K562 (cell line): Measurements from ENCODE around the gene FAM107B. TPM values are rescaled to one million over a fixed set of nuclear protein-coding genes. Genes with fewer than 3 reads are reported as not detected.
A peak's percentile ranks its signal among the peaks of the same experiment; 100 is the strongest.

Experiments used
- ATAC-seq: fragments of 200-7000 bp; cut with Tn5 transposase; 3 replicates; pipeline ENCODE4 v1.9.1; 2020; ENCODE audit warnings: moderate library complexity
- BruUV-seq: library from RNA; stranded (reverse); fragments of 400-500 nt; replicated peaks from 2 replicates; lab custom pipeline; 2021; lab: Mats Ljungman, UMichigan
- CTCF ChIA-PET: fragments of 300-600 bp; formaldehyde crosslinking; extraction: SDS; loops from one replicate; lab custom pipeline; 2021; ENCODE audit warnings: low intra/inter-chr PET ratio; lab: Yijun Ruan, JAX
- POLR2A ChIA-PET: fragments of 300-600, 350-650 bp; sonication (Branson Sonifier 250); formaldehyde crosslinking; extraction: SDS; loops from one replicate; lab custom pipeline; 2021; ENCODE audit warnings: antibody characterized with exemption, inconsistent platforms; lab: Yijun Ruan, JAX
- DNase-seq, 4 experiments: peaks; one replicate each; pipeline versions ENCODE4 v3.0.0 to v3.0.0-alpha.2; 2011 to 2018; ENCODE audit warnings: low spot score in 3 of 4, mixed read lengths in 3 of 4; ENCODE audit errors: extremely low read depth in 1 of 4
- FAIRE-seq: peaks from 2 replicates; lab custom pipeline; 2011; peaks lifted over from hg19 to GRCh38; lab: Jason Lieb, UNC
- H2AFZ ChIP-seq: 2 replicates; pipeline ENCODE4 v1.6.0; 2011; ENCODE audit warnings: low read depth, low read length, control low read depth, inconsistent platforms
- H3K27ac ChIP-seq: fragments of 200-600 bp; 3 replicates; pipeline ENCODE4 v1.8.0; 2011; ENCODE audit warnings: low read depth, mild to moderate bottlenecking, control low read depth, inconsistent platforms, low read length, moderate library complexity, mixed read lengths; ENCODE audit errors: extremely low read depth
- H3K27me3 ChIP-seq, 2 experiments: fragments of 300-600 bp in 1 of 2; 2 replicates in 1 of 2; 3 replicates in 1 of 2; pipeline versions ENCODE4 v1.6.0 to v1.8.0; 2011; ENCODE audit warnings: inconsistent platforms in 2 of 2, low read length in 2 of 2, mild to moderate bottlenecking in 1 of 2, mixed read lengths in 1 of 2, moderate library complexity in 1 of 2; ENCODE audit not compliant: control insufficient read depth in 2 of 2, insufficient read depth in 2 of 2
- H3K36me3 ChIP-seq: fragments of 300-600 bp; 3 replicates; pipeline ENCODE4 v1.8.0; 2011; ENCODE audit warnings: mild to moderate bottlenecking, low read length, inconsistent platforms; ENCODE audit not compliant: control insufficient read depth, insufficient read depth
- H3K4me1 ChIP-seq, 2 experiments: fragments of 200-600 bp in 1 of 2; replicated peaks in 1 of 2; 2 replicates in 1 of 2; 3 replicates in 1 of 2; pipeline versions ENCODE4 v1.5.1 to v1.8.0; 2011; ENCODE audit warnings: inconsistent platforms in 2 of 2, low read length in 2 of 2, mild to moderate bottlenecking in 1 of 2, mixed read lengths in 1 of 2, moderate library complexity in 1 of 2; ENCODE audit not compliant: control insufficient read depth in 2 of 2, insufficient read depth in 2 of 2
- H3K4me2 ChIP-seq: 2 replicates; pipeline ENCODE4 v1.6.1; 2011; ENCODE audit warnings: low read length, control low read depth, inconsistent platforms, mixed read lengths; ENCODE audit not compliant: insufficient read depth
- H3K4me3 ChIP-seq: fragments of 200-600 bp; sonication (generic), shearing (Covaris generic); 2 replicates; pipeline ENCODE4 v1.5.1; 2016; ENCODE audit warnings: control low read depth, inconsistent platforms
- H3K79me2 ChIP-seq: fragments of 200-600 bp; 3 replicates; pipeline ENCODE4 v1.8.0; 2011; ENCODE audit warnings: low read length, inconsistent platforms; ENCODE audit not compliant: control insufficient read depth, insufficient read depth
- H3K9ac ChIP-seq, 2 experiments: 2 replicates each; pipeline versions ENCODE4 v1.6.0 to v1.6.1; 2011; ENCODE audit warnings: low read depth in 2 of 2, low read length in 2 of 2, control low read depth in 1 of 2, inconsistent platforms in 1 of 2, mild to moderate bottlenecking in 1 of 2, mixed read lengths in 1 of 2; ENCODE audit not compliant: insufficient read depth in 1 of 2
- H3K9me1 ChIP-seq: one replicate; pipeline ENCODE4 v1.6.0; 2011; ENCODE audit warnings: inconsistent platforms, mild to moderate bottlenecking, low read length, moderate library complexity; ENCODE audit not compliant: control insufficient read depth, insufficient read depth
- H3K9me3 ChIP-seq: replicated peaks from 2 replicates; pipeline ENCODE4 v1.5.1; 2011; ENCODE audit warnings: low read depth, low read length, inconsistent platforms; ENCODE audit not compliant: control insufficient read depth, insufficient read depth
- H4K20me1 ChIP-seq: replicated peaks from 2 replicates; pipeline ENCODE4 v1.6.1; 2011; ENCODE audit warnings: low read length, inconsistent platforms, mixed read lengths; ENCODE audit not compliant: control insufficient read depth, insufficient read depth
- FOSL1 ChIP-seq: fragments of 200-800 bp; sonication (Bioruptor generic); conservative IDR thresholded peaks from 2 replicates; pipeline ENCODE4 v1.6.1; 2016; ENCODE audit warnings: missing genetic modification characterization, missing compliant biosample characterization
- KDM2B ChIP-seq: fragments of 250-450 bp; sonication (Bioruptor Pico); IDR thresholded peaks from 2 replicates; pipeline ENCODE4 v1.8.0; 2021; ENCODE audit warnings: mild to moderate bottlenecking, moderate library complexity
- STAT5A ChIP-seq: IDR thresholded peaks from 2 replicates; pipeline ENCODE4 v1.6.1; 2012; ENCODE audit warnings: low read length, inconsistent platforms, borderline replicate concordance
- WGBS: fragments of 100-300 bp; shearing (Covaris generic); methylation state at CpG from one replicate; pipeline ENCODE4 v1.1.6; 2016; ENCODE audit warnings: low coverage, mixed read lengths; ENCODE audit not compliant: insufficient coverage; ENCODE audit errors: missing lambda C conversion rate; 5-methylcytosine and 5-hydroxymethylcytosine counted together
- in situ Hi-C: fragments of 300-500 bp; cut with MboI; formaldehyde crosslinking; loops from 4 replicates; pipeline ENCODE4 v1.15.0; 2018; ENCODE audit warnings: inconsistent platforms, mixed read lengths
- intact Hi-C: fragments of 100-400 bp; cut with micrococcal nuclease; formaldehyde crosslinking; loops from 2 replicates; pipeline ENCODE4 v1.14.2; 2022
- polyA plus RNA-seq, 8 experiments: library from polyadenylated mRNA; depleted of rRNA in 4 of 8; stranded (reverse) in 5 of 8; unstranded in 3 of 8; fragments of >200 nt; fragmentation: Nextera tagmentation in 2 of 8; fragmentation: Illumina TruSeq in 1 of 8; extraction: Ambion mirVana in 2 of 8; extraction: Trizol in 1 of 8; gene quantifications; 2 replicates each; pipeline versions ENCODE4 v1.2.1 to v1.2.3, GENCODE V29; 2011 to 2014; ENCODE audit warnings: inconsistent platforms in 1 of 8, missing spikeins in 1 of 8
- total RNA-seq, 7 experiments: library from RNA; depleted of rRNA in 6 of 7; stranded (reverse); fragments of >200 nt in 6 of 7; fragmentation: Illumina TruSeq in 2 of 7; extraction: Trizol in 2 of 7; gene quantifications; 2 replicates each; pipeline versions ENCODE4 v1.2.1 to v1.2.3, GENCODE V29; 2011 to 2021; ENCODE audit warnings: low replicate concordance in 1 of 7

The FAM107B gene
- total and polyA plus RNA-seq, 9 of the 15 experiments (the other 6 are each of a cell fraction or from before 2014, with no cell fraction given) = 0.40 to 2.8 (median 1.4) TPM

DNA sequence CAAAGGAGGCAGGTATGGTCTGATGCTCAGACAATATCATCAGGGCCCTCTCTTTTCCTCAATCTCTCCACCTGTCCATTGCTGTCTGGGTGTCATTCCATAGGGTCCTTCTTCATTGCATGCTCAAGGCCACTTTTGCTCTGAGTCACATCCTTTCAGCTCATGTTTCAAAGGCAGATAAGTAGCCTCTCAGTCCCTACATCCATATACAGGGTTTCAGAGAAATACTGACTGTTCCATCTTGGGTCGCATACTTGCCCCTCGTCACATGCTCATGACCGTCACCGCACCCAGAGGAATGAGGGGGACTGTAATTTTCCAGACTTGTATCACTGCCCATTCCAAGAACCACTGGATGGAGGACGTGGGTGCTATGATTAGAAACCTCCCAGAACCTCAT is 93.4 kb downstream of the FAM107B start:
- no TSS peak for BruUV-seq
- no peak overlapping the region for H2AFZ ChIP-seq
- no peak overlapping the region for H3K27ac ChIP-seq
- H3K27me3 ChIP-seq = peaks cover 2 to 21% of the 10 kb centered on the region in 2 experiments; a peak in 3 of 5 replicates
- H4K20me1 ChIP-seq = no peaks in the 10 kb centered on the region
- ChIA-PET CTCF (no interaction called here), POLR2A (interaction anchor here (0.6 to 0.7 kb wide), 2 partner anchors 26 to 48 kb away, joined by 3 read pairs; no protein-coding TSS in a partner anchor)
- no peak for ATAC-seq
- no peaks in the 10 kb centered on the region for H3K9me3 ChIP-seq
- H3K79me2 ChIP-seq = no peaks in the 10 kb centered on the region
- peak; percentile 43 for TF ChIP-seq FOSL1 (tag)
- TF ChIP-seq KDM2B = no peak
- WGBS = 0% methylated on average over 5 of the region's 5 CpGs
- no peaks in the 10 kb centered on the region for H3K36me3 ChIP-seq
- DNase-seq = no peak
- H3K9me1 ChIP-seq = no peaks in the 10 kb centered on the region
- in situ Hi-C loops = no loop called here
- no peak overlapping the region for H3K4me2 ChIP-seq
- H3K9ac ChIP-seq = no peak overlapping the region
- no peaks in the 10 kb centered on the region for H3K4me1 ChIP-seq
- H3K4me3 ChIP-seq = no peak overlapping the region
- intact Hi-C loops = no loop called here
- no peak for FAIRE-seq

DNA sequence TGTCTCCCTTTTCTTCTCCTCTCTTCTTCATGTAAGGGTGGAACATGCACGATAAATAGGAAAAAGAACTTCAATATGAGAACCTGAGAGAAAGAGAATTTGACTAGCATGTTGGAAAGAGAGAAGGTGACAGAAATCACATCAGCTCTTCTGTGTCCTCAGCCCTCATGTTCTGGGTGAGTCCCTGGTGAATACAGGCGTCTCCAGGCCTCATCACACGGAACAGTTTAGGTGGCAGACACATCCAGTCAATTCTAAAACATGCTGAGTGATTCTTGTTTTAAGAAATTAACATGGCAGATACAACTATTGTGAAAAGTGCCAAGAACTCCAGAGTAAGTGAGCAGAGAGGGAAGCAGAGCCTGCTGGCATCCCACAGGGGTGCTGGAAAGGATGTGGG is 96.1 kb downstream of the FAM107B start:
- ChIA-PET POLR2A (interaction anchor here (1.8 kb wide), 1 partner anchor 12 kb away, joined by 4 read pairs; no protein-coding TSS in a partner anchor), CTCF (no interaction called here)
- FAIRE-seq (no peak), DNase-seq (no peak), ATAC-seq (no peak)
- in situ Hi-C loops = no loop called here
- Histone ChIP-seq H3K9ac (no peak overlapping the region), H2AFZ (no peak overlapping the region), H3K4me1 (no peaks in the 10 kb centered on the region), H3K4me2 (no peak overlapping the region), H3K27ac (no peak overlapping the region), H3K79me2 (no peaks in the 10 kb centered on the region), H3K27me3 (peaks cover 2 to 21% of the 10 kb centered on the region in 2 experiments; a peak in 4 of 5 replicates), H4K20me1 (no peaks in the 10 kb centered on the region), H3K9me3 (no peaks in the 10 kb centered on the region), H3K9me1 (no peaks in the 10 kb centered on the region), H3K4me3 (no peak overlapping the region), H3K36me3 (no peaks in the 10 kb centered on the region)
- no TSS peak for BruUV-seq
- TF ChIP-seq STAT5A = no peak
- intact Hi-C loops = no loop called here
- WGBS = 9% methylated on average over 3 of the region's 3 CpGs
